Fibroblast of pulmonary artery (primary cell): ENCODE measurements around the gene DHX9.

ENCODE experiments used
- DNase-seq: peaks from one replicate; pipeline ENCODE4 v3.0.0-alpha.2; 2010; ENCODE audit warnings: low read depth
- H3K4me3 ChIP-seq: replicated peaks from 2 replicates; pipeline ENCODE4 v1.5.1; 2011; ENCODE audit warnings: low read depth, mild to moderate bottlenecking, control low read depth, low read length, moderate library complexity
- TF ChIP-seq, protein P1 (sequence below): IDR thresholded peaks from 2 replicates; pipeline ENCODE4 v1.5.1; 2011; ENCODE audit warnings: mild to moderate bottlenecking, control low read depth, low read length, inconsistent platforms; ENCODE audit errors: missing control alignments

DHX9 gene

GRCh38 chr1:182863940-182864339 is 24.8 kb downstream of the DHX9 start:
- TF ChIP-seq, protein P1, sequence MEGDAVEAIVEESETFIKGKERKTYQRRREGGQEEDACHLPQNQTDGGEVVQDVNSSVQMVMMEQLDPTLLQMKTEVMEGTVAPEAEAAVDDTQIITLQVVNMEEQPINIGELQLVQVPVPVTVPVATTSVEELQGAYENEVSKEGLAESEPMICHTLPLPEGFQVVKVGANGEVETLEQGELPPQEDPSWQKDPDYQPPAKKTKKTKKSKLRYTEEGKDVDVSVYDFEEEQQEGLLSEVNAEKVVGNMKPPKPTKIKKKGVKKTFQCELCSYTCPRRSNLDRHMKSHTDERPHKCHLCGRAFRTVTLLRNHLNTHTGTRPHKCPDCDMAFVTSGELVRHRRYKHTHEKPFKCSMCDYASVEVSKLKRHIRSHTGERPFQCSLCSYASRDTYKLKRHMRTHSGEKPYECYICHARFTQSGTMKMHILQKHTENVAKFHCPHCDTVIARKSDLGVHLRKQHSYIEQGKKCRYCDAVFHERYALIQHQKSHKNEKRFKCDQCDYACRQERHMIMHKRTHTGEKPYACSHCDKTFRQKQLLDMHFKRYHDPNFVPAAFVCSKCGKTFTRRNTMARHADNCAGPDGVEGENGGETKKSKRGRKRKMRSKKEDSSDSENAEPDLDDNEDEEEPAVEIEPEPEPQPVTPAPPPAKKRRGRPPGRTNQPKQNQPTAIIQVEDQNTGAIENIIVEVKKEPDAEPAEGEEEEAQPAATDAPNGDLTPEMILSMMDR, result no peak
- DNase-seq, result no peak
- no peak overlapping the region for H3K4me3 ChIP-seq

GRCh38 chr1:182867861-182868260 is 28.7 kb downstream of the DHX9 start:
- H3K4me3 ChIP-seq, result no peak overlapping the region
- TF ChIP-seq, protein P1, result no peak
- DNase-seq, result no peak

DNA sequence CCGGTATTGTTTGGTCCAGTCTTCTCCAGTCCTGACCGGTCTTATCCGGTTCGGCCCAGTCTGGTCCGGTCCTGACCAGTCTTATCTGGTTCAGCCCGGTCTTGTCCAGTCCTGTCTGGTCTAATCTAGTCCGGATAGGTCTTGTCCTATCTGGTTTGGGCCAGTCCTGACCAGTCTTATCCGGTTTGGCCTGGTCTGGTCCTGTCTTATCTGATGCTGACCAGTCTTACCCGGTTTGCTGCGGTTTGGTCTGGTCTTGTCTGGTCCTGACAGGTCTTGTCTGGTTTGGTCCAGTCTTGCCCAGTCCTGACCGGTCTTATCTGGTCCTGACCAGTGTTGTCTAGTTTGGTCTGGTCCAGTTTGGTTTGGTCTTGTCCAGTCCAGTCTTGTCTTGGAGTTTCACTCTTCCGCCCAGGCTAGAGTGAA is 30.1 kb downstream of the DHX9 start:
- H3K4me3 ChIP-seq, result no peak overlapping the region
- DNase-seq, result no peak
- TF ChIP-seq, protein P1, result no peak

GRCh38 chr1:182872881-182873280 is 33.7 kb downstream of the DHX9 start:
- TF ChIP-seq, protein P1, result no peak
- no peak for DNase-seq
- no peak overlapping the region for H3K4me3 ChIP-seq

DNA sequence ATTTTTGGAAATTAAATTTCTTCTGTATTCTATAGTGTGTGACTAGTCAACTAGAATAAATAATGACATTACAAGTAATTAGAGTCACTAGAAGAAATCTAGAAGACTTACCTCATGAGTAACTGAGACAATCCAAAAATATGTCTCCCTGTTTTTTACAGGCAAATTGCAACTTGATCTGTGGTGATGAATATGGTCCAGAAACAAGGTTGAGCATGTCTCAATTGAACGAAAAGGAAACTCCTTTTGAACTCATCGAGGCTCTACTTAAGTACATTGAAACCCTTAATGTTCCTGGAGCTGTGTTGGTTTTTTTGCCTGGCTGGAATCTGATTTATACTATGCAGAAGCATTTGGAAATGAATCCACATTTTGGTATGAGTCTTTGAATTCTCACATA is 36.7 kb downstream of the DHX9 start:
- no peak overlapping the region for H3K4me3 ChIP-seq
- no peak for DNase-seq
- TF ChIP-seq, protein P1, result no peak

- H3K4me3 ChIP-seq, result no peak overlapping the region
- DNase-seq, result no peak
- TF ChIP-seq, protein P1, result no peak
Measured at GRCh38 chr1:182877331-182877730, 38.2 kb downstream of the DHX9 start.

DNA sequence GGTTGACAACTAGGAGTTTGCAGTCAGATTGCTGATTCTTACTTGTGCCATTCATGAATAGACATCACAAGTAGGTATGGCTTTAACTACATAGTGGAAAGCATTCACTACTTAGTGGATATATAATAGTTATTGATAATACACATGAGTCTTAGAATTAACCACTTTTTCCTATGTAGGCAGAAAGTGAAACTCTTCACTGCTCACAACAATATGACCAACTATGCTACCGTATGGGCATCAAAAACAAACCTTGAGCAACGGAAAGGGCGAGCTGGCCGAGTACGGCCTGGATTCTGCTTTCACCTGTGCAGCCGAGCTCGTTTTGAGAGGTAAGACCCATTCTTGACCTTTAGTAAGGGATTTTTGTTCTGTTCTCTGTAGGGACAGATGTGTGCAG is 38.7 kb downstream of the DHX9 start:
- no peak for DNase-seq
- TF ChIP-seq, protein P1, result no peak

More for the DNA sequence above, 38.7 kb downstream of the DHX9 start:
- H3K4me3 ChIP-seq, result no peak overlapping the region
